GM19328 (cell line): ENCODE measurements around the gene ARHGAP42.

Experiments
- ATAC-seq: cut with Tn5 transposase; IDR thresholded peaks from one replicate; pipeline ENCODE4 v1.9.1; 2021; ENCODE audit warnings: mild to moderate bottlenecking, moderate library complexity; ENCODE audit not compliant: unreplicated experiment

ARHGAP42 gene

GRCh38 chr11:100942016-100942415 lies 254.9 kb downstream of the ARHGAP42 start:
- no peak for ATAC-seq

- ATAC-seq, result no peak
These were observed 261.8 kb downstream of the ARHGAP42 start for GRCh38 chr11:100948936-100949335.

- no peak for ATAC-seq
These were observed 262.4 kb downstream of the ARHGAP42 start for GRCh38 chr11:100949443-100949842.

GRCh38 chr11:100955318-100955717 lies 268.2 kb downstream of the ARHGAP42 start:
- no peak for ATAC-seq

- no peak for ATAC-seq
These were observed 269.3 kb downstream of the ARHGAP42 start for GRCh38 chr11:100956351-100956750.

- no peak for ATAC-seq
These were observed 270.4 kb downstream of the ARHGAP42 start for GRCh38 chr11:100957499-100957898.

GRCh38 chr11:100961633-100962032 lies 274.5 kb downstream of the ARHGAP42 start:
- no peak for ATAC-seq

- no peak for ATAC-seq
These were observed 276.3 kb downstream of the ARHGAP42 start for GRCh38 chr11:100963375-100963774.

GRCh38 chr11:100964435-100964834 lies 277.3 kb downstream of the ARHGAP42 start:
- no peak for ATAC-seq

- ATAC-seq, result no peak
These were observed 278.3 kb downstream of the ARHGAP42 start for GRCh38 chr11:100965346-100965745.

- ATAC-seq, result no peak
These were observed 279.3 kb downstream of the ARHGAP42 start for GRCh38 chr11:100966366-100966765.

- ATAC-seq, result no peak
These were observed 281.9 kb downstream of the ARHGAP42 start for GRCh38 chr11:100969008-100969407.

- no peak for ATAC-seq
These were observed 283.4 kb downstream of the ARHGAP42 start for GRCh38 chr11:100970283-100971164.

- no peak for ATAC-seq
These were observed 285.0 kb downstream of the ARHGAP42 start for GRCh38 chr11:100972046-100972445.

GRCh38 chr11:100978442-100978841 lies 291.4 kb downstream of the ARHGAP42 start:
- no peak for ATAC-seq

- no peak for ATAC-seq
These were observed 291.9 kb downstream of the ARHGAP42 start for GRCh38 chr11:100978939-100979338.

GRCh38 chr11:100980156-100980555 lies 293.1 kb downstream of the ARHGAP42 start:
- no peak for ATAC-seq

- no peak for ATAC-seq
These were observed 294.2 kb downstream of the ARHGAP42 start for GRCh38 chr11:100981196-100981824.

- no peak for ATAC-seq
These were observed 297.6 kb downstream of the ARHGAP42 start for GRCh38 chr11:100984668-100985067.

GRCh38 chr11:100990931-100991330 lies 303.8 kb downstream of the ARHGAP42 start:
- no peak for ATAC-seq

GRCh38 chr11:100991541-100991940 lies 304.5 kb downstream of the ARHGAP42 start:
- ATAC-seq, result no peak

GRCh38 chr11:100994966-100995365 lies 307.9 kb downstream of the ARHGAP42 start:
- ATAC-seq, result no peak
